Osteoblast (primary cell): ENCODE measurements around the gene MOB2. TPM values are rescaled to one million over a fixed set of nuclear protein-coding genes. Genes with fewer than 3 reads are reported as not detected.

Experiments used
- DNase-seq: peaks from one replicate; pipeline ENCODE4 v3.0.0; 2011; ENCODE audit warnings: low spot score, mixed read lengths; ENCODE audit not compliant: insufficient read length; ENCODE audit errors: missing footprints
- H2AFZ ChIP-seq: 2 replicates; pipeline ENCODE4 v1.6.0; 2011; ENCODE audit warnings: mild to moderate bottlenecking, low read length
- H3K27ac ChIP-seq: 2 replicates; pipeline ENCODE4 v1.5.1; 2011; ENCODE audit warnings: mild to moderate bottlenecking, low read depth, low read length, moderate library complexity
- H3K27me3 ChIP-seq: 2 replicates; pipeline ENCODE4 v1.6.0; 2012; ENCODE audit warnings: mild to moderate bottlenecking, control low read depth, inconsistent platforms, low read length, moderate library complexity; ENCODE audit not compliant: insufficient read depth
- H3K36me3 ChIP-seq: 2 replicates; pipeline ENCODE4 v1.5.1; 2011; ENCODE audit warnings: mild to moderate bottlenecking, low read length, control low read depth, moderate library complexity; ENCODE audit not compliant: insufficient read depth
- H3K4me1 ChIP-seq: 2 replicates; pipeline ENCODE4 v1.5.1; 2011; ENCODE audit warnings: mild to moderate bottlenecking, low read length, control low read depth, moderate library complexity; ENCODE audit not compliant: insufficient read depth
- H3K4me2 ChIP-seq: 2 replicates; pipeline ENCODE4 v1.6.0; 2011; ENCODE audit warnings: mild to moderate bottlenecking, low read length; ENCODE audit not compliant: insufficient read depth
- H3K4me3 ChIP-seq: fragments of 200-600 bp; sonication (generic); 3 replicates; pipeline ENCODE4 v1.5.1; 2012; ENCODE audit warnings: mild to moderate bottlenecking, low read length, inconsistent platforms; ENCODE audit not compliant: insufficient read depth
- H3K79me2 ChIP-seq: 2 replicates; pipeline ENCODE4 v1.6.0; 2012; ENCODE audit warnings: mild to moderate bottlenecking, low read length, control low read depth, inconsistent platforms; ENCODE audit not compliant: insufficient read depth
- H3K9me3 ChIP-seq: 2 replicates; pipeline ENCODE4 v1.5.1; 2011; ENCODE audit warnings: low read depth, low read length, control low read depth
- H4K20me1 ChIP-seq: 2 replicates; pipeline ENCODE4 v1.6.0; 2012; ENCODE audit warnings: mild to moderate bottlenecking, low read length, control low read depth; ENCODE audit not compliant: insufficient read depth
- total RNA-seq: library from RNA; depleted of rRNA; stranded (reverse); fragments of >200 nt; gene quantifications from 2 replicates; pipeline ENCODE4 v1.2.3, GENCODE V29; 2012
- TF ChIP-seq, protein P1 (sequence below): IDR thresholded peaks from 2 replicates; pipeline ENCODE4 v1.5.1; 2011; ENCODE audit warnings: mild to moderate bottlenecking, low read depth, low read length, moderate library complexity; ENCODE audit errors: extremely low read depth

Gene MOB2
- total RNA-seq: 28.2 and 29.8 TPM in 2 replicates

- Histone ChIP-seq H4K20me1 (peaks cover 74% of the 10 kb centered on the region), H3K79me2 (peaks cover 62% of the 10 kb centered on the region), H3K36me3 (no peaks in the 10 kb centered on the region), H3K4me2 (no peak within 1 kb of the TSS), H2AFZ (no peak within 1 kb of the TSS), H3K27ac (no peak within 1 kb of the TSS), H3K9me3 (no peaks in the 10 kb centered on the region), H3K4me3 (no peak within 1 kb of the TSS), H3K27me3 (no peaks in the 10 kb centered on the region), H3K4me1 (peaks cover 4% of the 10 kb centered on the region)
- peak; percentile 79 for DNase-seq
- TF ChIP-seq, protein P1, sequence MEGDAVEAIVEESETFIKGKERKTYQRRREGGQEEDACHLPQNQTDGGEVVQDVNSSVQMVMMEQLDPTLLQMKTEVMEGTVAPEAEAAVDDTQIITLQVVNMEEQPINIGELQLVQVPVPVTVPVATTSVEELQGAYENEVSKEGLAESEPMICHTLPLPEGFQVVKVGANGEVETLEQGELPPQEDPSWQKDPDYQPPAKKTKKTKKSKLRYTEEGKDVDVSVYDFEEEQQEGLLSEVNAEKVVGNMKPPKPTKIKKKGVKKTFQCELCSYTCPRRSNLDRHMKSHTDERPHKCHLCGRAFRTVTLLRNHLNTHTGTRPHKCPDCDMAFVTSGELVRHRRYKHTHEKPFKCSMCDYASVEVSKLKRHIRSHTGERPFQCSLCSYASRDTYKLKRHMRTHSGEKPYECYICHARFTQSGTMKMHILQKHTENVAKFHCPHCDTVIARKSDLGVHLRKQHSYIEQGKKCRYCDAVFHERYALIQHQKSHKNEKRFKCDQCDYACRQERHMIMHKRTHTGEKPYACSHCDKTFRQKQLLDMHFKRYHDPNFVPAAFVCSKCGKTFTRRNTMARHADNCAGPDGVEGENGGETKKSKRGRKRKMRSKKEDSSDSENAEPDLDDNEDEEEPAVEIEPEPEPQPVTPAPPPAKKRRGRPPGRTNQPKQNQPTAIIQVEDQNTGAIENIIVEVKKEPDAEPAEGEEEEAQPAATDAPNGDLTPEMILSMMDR: no peak
Measured at GRCh38 chr11:1486054-1486825, at the start of gene MOB2. Gene MOB2, minus strand, starts transcription at chr11:1486779. Its CDS starts 223 bp downstream, at chr11:1486556.

GRCh38 chr11:1534682-1535081 lies 48.1 kb upstream of the MOB2 start:
- Histone ChIP-seq H3K9me3 (no peaks in the 10 kb centered on the region), H2AFZ (no peak overlapping the region), H3K4me1 (peaks cover 19% of the 10 kb centered on the region), H4K20me1 (peaks cover 62% of the 10 kb centered on the region), H3K27ac (peak overlapping the region; percentile 39), H3K4me3 (no peak overlapping the region), H3K27me3 (peaks cover 13% of the 10 kb centered on the region), H3K36me3 (no peaks in the 10 kb centered on the region), H3K79me2 (peaks cover 76% of the 10 kb centered on the region), H3K4me2 (peak overlapping the region; percentile 3)
- peak; percentile 92 for DNase-seq
- TF ChIP-seq, protein P1: no peak

GRCh38 chr11:1534171-1534570 lies 47.6 kb upstream of the MOB2 start:
- no peaks in the 10 kb centered on the region for H3K9me3 ChIP-seq
- peaks cover 81% of the 10 kb centered on the region for H3K79me2 ChIP-seq
- DNase-seq: no peak
- no peak overlapping the region for H2AFZ ChIP-seq
- TF ChIP-seq, protein P1: no peak
- peaks cover 67% of the 10 kb centered on the region for H4K20me1 ChIP-seq
- H3K36me3 ChIP-seq: no peaks in the 10 kb centered on the region
- H3K27me3 ChIP-seq: peaks cover 10% of the 10 kb centered on the region
- no peak overlapping the region for H3K4me2 ChIP-seq
- no peak overlapping the region for H3K4me3 ChIP-seq
- peaks cover 19% of the 10 kb centered on the region for H3K4me1 ChIP-seq
- H3K27ac ChIP-seq: no peak overlapping the region

DNA sequence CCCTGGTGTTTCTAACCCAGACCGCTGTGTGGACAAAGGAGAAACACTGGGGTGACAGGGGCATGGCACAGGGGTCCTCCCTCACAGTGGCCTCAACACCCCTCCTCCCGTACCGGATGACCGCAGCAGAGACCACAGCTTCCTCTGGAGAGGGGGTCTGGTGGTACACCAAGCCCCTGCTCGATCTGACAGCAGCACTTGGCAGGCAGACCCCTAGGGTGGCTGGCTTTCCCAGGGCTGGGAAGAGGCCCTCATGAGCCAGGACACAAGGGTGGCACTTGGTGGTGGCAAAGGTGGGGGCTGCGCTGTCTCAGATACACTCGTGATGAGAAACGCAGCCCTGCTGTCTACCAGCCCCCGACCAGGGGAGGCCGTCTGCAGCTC lies 46.8 kb upstream of the MOB2 start:
- peaks cover 90% of the 10 kb centered on the region for H3K79me2 ChIP-seq
- H3K27me3 ChIP-seq: peaks cover 7% of the 10 kb centered on the region
- H3K36me3 ChIP-seq: no peaks in the 10 kb centered on the region
- H3K27ac ChIP-seq: no peak overlapping the region
- H3K4me1 ChIP-seq: peaks cover 19% of the 10 kb centered on the region
- peaks cover 75% of the 10 kb centered on the region for H4K20me1 ChIP-seq
- no peaks in the 10 kb centered on the region for H3K9me3 ChIP-seq
- no peak overlapping the region for H3K4me3 ChIP-seq
- H3K4me2 ChIP-seq: no peak overlapping the region
- TF ChIP-seq, protein P1: no peak
- DNase-seq: no peak
- no peak overlapping the region for H2AFZ ChIP-seq
